Epithelial cell of proximal tubule (primary cell): Measurements from ENCODE around the gene STX16. TPM values are rescaled to one million over a fixed set of nuclear protein-coding genes. Genes with fewer than 3 reads are reported as not detected.

Experiments
- DNase-seq: peaks from one replicate; pipeline ENCODE4 v3.0.0-alpha.2; 2011; ENCODE audit warnings: low read depth
- H3K4me3 ChIP-seq: 2 replicates; pipeline ENCODE4 v1.5.1; 2011; ENCODE audit warnings: low read depth, mild to moderate bottlenecking, low read length
- total RNA-seq: library from RNA; depleted of rRNA; stranded (reverse); fragments of >200 nt; gene quantifications from 2 replicates; pipeline ENCODE4 v1.2.3, GENCODE V29; 2015
- TF ChIP-seq, protein P1 (sequence below): conservative IDR thresholded peaks from 2 replicates; pipeline ENCODE4 v1.5.1; 2012; ENCODE audit warnings: low read depth, mild to moderate bottlenecking, low read length

The STX16 gene
- total RNA-seq, 1 donor from 2014 or later: 14.4 TPM

DNA sequence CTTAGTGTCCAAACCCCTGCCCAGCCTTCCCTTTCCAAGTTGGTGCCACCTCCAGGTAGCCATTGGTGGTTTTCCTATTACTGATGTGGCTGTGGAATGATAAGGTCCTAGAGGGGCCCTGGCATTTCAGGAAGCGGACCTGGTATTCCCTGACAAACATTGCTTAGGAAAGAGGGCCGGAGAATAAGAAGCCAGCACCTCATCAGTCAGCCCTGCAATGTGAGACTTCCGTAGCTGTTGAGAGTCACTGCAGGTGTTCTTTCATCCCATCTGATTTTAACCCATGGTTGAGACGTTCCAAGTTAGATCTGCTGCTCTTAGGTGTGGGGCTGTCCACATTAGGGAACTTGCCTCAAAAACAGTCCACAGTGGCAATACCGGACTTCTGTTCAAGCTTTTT is 26.7 kb downstream of the STX16 start:
- no peak for DNase-seq
- H3K4me3 ChIP-seq: no peak overlapping the region
- TF ChIP-seq, protein P1, sequence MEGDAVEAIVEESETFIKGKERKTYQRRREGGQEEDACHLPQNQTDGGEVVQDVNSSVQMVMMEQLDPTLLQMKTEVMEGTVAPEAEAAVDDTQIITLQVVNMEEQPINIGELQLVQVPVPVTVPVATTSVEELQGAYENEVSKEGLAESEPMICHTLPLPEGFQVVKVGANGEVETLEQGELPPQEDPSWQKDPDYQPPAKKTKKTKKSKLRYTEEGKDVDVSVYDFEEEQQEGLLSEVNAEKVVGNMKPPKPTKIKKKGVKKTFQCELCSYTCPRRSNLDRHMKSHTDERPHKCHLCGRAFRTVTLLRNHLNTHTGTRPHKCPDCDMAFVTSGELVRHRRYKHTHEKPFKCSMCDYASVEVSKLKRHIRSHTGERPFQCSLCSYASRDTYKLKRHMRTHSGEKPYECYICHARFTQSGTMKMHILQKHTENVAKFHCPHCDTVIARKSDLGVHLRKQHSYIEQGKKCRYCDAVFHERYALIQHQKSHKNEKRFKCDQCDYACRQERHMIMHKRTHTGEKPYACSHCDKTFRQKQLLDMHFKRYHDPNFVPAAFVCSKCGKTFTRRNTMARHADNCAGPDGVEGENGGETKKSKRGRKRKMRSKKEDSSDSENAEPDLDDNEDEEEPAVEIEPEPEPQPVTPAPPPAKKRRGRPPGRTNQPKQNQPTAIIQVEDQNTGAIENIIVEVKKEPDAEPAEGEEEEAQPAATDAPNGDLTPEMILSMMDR: no peak

- H3K4me3 ChIP-seq: no peak overlapping the region
- TF ChIP-seq, protein P1: no peak
- DNase-seq: no peak
These were observed 27.7 kb downstream of the STX16 start for GRCh38 chr20:58678806-58679205.

DNA sequence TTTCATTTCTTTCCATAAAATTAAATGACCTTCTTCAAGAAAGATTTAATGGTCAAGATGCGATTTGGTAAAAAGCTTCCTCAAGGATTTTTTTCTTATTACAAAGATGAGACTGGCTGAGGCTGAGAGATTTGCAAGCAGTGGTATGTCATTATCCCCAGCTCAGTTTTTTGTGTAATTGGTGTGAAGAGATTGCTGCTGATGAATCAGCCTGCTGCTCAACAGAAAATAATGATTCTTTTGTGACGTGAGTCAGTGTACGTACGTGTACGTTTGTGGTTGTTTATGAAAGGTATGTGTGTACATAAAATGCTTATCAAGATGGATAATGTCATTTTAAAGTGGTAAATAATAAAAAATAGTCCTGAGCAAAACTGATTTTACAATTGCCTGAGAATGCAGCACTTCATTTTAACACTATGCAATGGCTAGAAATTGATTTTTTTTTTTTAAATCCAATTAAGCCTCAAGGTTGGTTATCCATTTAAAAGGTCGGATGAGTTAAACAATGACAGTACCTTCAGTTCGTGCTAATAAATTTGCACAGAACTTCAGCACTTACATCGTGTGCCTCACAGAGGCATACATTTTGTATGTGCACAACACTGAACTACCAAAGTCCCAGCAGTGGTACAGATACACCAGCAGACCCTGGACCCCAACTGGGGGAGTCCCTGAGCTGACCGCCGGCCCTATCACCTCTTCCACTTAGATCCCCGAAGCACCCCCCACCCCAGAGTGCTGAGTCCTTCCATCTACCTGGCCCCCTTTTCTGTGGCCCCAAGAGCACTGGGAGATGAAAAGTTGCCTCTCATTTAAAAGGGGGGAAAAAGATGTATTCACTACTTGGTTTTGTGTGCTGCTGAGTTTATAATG is 31.8 kb downstream of the STX16 start:
- DNase-seq: no peak
- TF ChIP-seq, protein P1: no peak
- no peak overlapping the region for H3K4me3 ChIP-seq

DNA sequence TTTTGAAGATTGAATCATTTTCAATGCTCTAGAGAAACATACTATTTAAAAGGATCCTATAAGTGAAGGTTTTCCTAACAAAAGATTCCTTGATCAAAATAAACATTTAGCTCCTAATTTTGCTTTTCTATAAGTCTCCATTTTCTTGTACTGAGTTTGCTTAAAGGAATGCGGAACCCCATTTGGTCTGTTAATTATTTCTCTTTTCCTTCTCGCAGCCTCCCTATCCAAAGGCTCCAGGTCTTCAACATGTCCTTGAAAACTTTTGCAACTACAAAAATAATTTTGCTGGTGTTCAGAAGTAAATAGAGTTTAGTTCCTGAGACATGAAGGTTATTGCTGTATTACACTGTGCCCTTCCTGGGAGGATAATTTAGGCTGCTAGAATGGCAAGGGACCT is 33.2 kb downstream of the STX16 start:
- no peak for DNase-seq
- TF ChIP-seq, protein P1: no peak
- no peak overlapping the region for H3K4me3 ChIP-seq

DNA sequence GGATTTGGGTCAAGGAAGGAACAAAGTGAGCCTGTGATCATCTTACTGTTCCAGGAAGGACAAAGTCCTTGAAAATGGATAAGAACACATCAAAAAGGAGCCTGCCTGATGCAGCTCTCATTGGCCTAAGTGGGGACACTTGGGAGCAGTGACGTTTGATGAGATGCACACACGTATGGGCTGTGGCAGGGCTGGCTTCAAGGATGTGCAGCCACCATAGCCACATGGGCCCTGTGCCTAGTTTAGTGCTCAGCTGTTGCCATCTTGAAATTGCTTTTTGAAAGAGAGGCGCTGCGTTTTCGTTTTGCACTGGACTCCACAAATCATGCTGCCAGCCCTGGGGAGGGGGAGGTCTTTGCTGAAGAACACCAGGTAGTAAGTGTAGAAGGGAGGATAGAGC is 34.9 kb downstream of the STX16 start:
- no peak for DNase-seq
- H3K4me3 ChIP-seq: no peak overlapping the region
- TF ChIP-seq, protein P1: no peak

DNA sequence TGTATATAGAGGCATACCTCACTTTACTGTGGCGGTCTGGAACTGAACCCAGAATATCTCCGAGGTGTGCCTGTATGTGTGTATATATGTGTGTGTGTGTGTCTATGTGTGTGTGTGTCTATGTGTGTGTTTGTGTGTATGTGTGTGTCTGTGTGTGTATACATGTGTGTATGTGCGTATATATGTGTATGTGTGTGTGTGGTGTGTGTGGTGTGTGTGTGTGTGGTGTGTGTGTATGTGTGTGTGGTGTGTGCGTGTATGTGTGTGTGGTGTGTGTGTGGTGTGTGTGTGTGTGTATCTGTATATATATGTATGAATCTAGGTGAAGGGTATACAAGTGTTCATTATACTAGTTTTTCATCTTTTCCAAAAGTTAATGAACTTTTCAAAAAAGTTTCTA is 37.3 kb downstream of the STX16 start:
- TF ChIP-seq, protein P1: no peak
- H3K4me3 ChIP-seq: no peak overlapping the region
- DNase-seq: no peak

- no peak for DNase-seq
- TF ChIP-seq, protein P1: no peak
- no peak overlapping the region for H3K4me3 ChIP-seq
These were observed 37.8 kb downstream of the STX16 start for GRCh38 chr20:58688840-58689239.
